Smooth muscle cell (in vitro differentiated cells): Measurements from ENCODE around the gene WBP1. TPM values are rescaled to one million over a fixed set of nuclear protein-coding genes. Genes with fewer than 3 reads are reported as not detected.
"Not testable (repeated sequence)": the region's sequence is repeated elsewhere in the genome, so short reads cannot be mapped to it uniquely, and the experiment has no call there.

Experiments used
- DNase-seq: peaks from one replicate; lab custom pipeline; 2025; ENCODE audit not compliant: unreplicated experiment; lab: John Stamatoyannopoulos, UW
- H2AFZ ChIP-seq: fragments of 200-600 bp; sonication (generic); 2 replicates; pipeline ENCODE4 v1.6.0; 2016; ENCODE audit warnings: antibody characterized with exemption, low read depth, mild to moderate bottlenecking
- H3F3A ChIP-seq: fragments of 200-600 bp; sonication (generic); 2 replicates; pipeline ENCODE4 v1.6.0; 2017; ENCODE audit warnings: antibody characterized with exemption, low read depth
- H3K27ac ChIP-seq: fragments of 200-600 bp; sonication (generic); 2 replicates; pipeline ENCODE4 v1.5.1; 2016; ENCODE audit warnings: low read depth, mild to moderate bottlenecking
- H3K27me3 ChIP-seq: fragments of 200-600 bp; sonication (generic); 2 replicates; pipeline ENCODE4 v1.6.1; 2016; ENCODE audit warnings: low read depth, mild to moderate bottlenecking
- H3K36me3 ChIP-seq: fragments of 200-600 bp; sonication (generic); 2 replicates; pipeline ENCODE4 v1.5.1; 2016; ENCODE audit warnings: low read depth
- H3K4me1 ChIP-seq: fragments of 200-600 bp; sonication (generic); 2 replicates; pipeline ENCODE4 v1.5.1; 2016; ENCODE audit warnings: low read depth
- H3K4me2 ChIP-seq: fragments of 200-600 bp; sonication (generic); 2 replicates; pipeline ENCODE4 v1.6.0; 2016; ENCODE audit warnings: mild to moderate bottlenecking
- H3K4me3 ChIP-seq: fragments of 200-600 bp; sonication (generic); 2 replicates; pipeline ENCODE4 v1.5.1; 2016; ENCODE audit warnings: mild to moderate bottlenecking
- H3K79me2 ChIP-seq: fragments of 200-600 bp; sonication (generic); 2 replicates; pipeline ENCODE4 v1.6.0; 2016; ENCODE audit warnings: low read depth, mild to moderate bottlenecking
- H3K9ac ChIP-seq: fragments of 200-600 bp; sonication (generic); 2 replicates; pipeline ENCODE4 v1.6.0; 2016; ENCODE audit warnings: low read depth
- H3K9me3 ChIP-seq: fragments of 200-600 bp; sonication (generic); replicated peaks from 2 replicates; pipeline ENCODE4 v1.5.1; 2016; ENCODE audit warnings: low read depth
- H4K20me1 ChIP-seq: fragments of 200-600 bp; sonication (generic); 2 replicates; pipeline ENCODE4 v1.6.0; 2016; ENCODE audit warnings: low read depth
- WGBS: methylation state at CpG from one replicate; pipeline ENCODE4 v1.1.7; 2016; ENCODE audit warnings: low lambda C conversion rate; 5-methylcytosine and 5-hydroxymethylcytosine counted together
- polyA plus RNA-seq: library from polyadenylated mRNA; unstranded; fragments of >200 nt; fragmentation: Nextera tagmentation; extraction: Ambion mirVana; gene quantifications from 2 replicates; pipeline ENCODE4 v1.2.1, GENCODE V29; 2016
- total RNA-seq: library from RNA; depleted of rRNA; stranded (reverse); fragments of >200 nt; gene quantifications from 2 replicates; pipeline ENCODE4 v1.2.3, GENCODE V29; 2014
- TF ChIP-seq, protein P1 (sequence below): fragments of 200-600 bp; sonication (generic); IDR thresholded peaks from 2 replicates; pipeline ENCODE4 v1.5.1; 2017; ENCODE audit warnings: borderline replicate concordance, mild to moderate bottlenecking, antibody characterized with exemption; ENCODE audit not compliant: insufficient read depth, poor library complexity, severe bottlenecking

Gene WBP1
- total and polyA plus RNA-seq, 2 experiments from 2014 or later: 90.8 to 117 TPM

GRCh38 chr2:74420006-74420405 is 38.2 kb upstream of the WBP1 start:
- DNase-seq: no peak
- 91% methylated on average over 2 of the region's 2 CpGs for WGBS
- Histone ChIP-seq H2AFZ (no peak overlapping the region), H3K4me3 (no peak overlapping the region), H3K4me2 (no peak overlapping the region), H4K20me1 (no peaks in the 10 kb centered on the region), H3K36me3 (no peaks in the 10 kb centered on the region), H3K4me1 (peaks cover 5% of the 10 kb centered on the region), H3K79me2 (no peaks in the 10 kb centered on the region), H3K9me3 (no peaks in the 10 kb centered on the region), H3K9ac (no peak overlapping the region), H3K27me3 (peaks cover 4% of the 10 kb centered on the region), H3K27ac (no peak overlapping the region), H3F3A (peaks cover 5% of the 10 kb centered on the region)
- TF ChIP-seq, protein P1, sequence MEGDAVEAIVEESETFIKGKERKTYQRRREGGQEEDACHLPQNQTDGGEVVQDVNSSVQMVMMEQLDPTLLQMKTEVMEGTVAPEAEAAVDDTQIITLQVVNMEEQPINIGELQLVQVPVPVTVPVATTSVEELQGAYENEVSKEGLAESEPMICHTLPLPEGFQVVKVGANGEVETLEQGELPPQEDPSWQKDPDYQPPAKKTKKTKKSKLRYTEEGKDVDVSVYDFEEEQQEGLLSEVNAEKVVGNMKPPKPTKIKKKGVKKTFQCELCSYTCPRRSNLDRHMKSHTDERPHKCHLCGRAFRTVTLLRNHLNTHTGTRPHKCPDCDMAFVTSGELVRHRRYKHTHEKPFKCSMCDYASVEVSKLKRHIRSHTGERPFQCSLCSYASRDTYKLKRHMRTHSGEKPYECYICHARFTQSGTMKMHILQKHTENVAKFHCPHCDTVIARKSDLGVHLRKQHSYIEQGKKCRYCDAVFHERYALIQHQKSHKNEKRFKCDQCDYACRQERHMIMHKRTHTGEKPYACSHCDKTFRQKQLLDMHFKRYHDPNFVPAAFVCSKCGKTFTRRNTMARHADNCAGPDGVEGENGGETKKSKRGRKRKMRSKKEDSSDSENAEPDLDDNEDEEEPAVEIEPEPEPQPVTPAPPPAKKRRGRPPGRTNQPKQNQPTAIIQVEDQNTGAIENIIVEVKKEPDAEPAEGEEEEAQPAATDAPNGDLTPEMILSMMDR: no peak

DNA sequence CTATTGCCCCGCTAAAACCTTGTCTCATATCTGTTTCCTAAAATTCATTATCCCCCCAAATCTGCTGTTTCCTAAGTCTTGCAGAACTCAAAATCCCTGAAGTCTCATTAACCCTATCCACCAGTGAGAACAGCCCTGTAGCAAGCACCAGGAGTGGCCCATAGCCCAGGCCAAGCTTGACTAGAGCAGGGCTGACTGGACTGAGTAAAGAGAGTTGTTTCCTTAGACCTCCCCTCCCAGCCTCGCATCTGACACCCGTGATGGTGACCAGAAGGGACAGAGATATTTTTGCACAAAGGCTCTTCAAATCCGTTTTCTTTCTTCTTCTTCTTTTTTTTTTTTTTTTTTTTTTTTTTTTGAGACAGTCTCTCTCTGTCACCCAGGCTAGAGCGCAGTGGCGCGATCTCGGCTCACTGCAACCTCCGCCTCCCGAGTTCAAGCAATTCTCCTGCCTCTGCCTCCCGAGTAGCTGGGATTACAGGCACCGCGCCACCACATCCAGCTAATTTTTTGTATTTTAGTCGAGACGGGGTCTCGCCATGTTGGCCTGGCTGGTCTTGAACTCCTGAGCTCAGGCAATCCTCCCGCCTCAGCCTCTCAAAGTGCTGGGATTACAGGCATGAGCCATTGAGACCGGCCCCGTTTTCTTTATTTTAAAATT is 37.7 kb upstream of the WBP1 start:
- not testable (repeated sequence) for H3K79me2 ChIP-seq, H3K4me1 ChIP-seq, H4K20me1 ChIP-seq, H3K36me3 ChIP-seq, H3F3A ChIP-seq, DNase-seq, H3K9me3 ChIP-seq, H3K9ac ChIP-seq, H3K27me3 ChIP-seq
- peak overlapping the region; percentile 87 for H2AFZ ChIP-seq
- H3K27ac ChIP-seq: peak overlapping the region; percentile 2
- H3K4me2 ChIP-seq: peak overlapping the region; percentile 96
- peak overlapping the region; percentile 59 for H3K4me3 ChIP-seq
- WGBS: 84% methylated on average over 19 of the region's 19 CpGs

- TF ChIP-seq, protein P1: no peak
- DNase-seq: peak; percentile 45
These were observed 36.9 kb upstream of the WBP1 start, which contains the start of the genes C2orf81 and WDR54 for GRCh38 chr2:74421221-74421870. TSS of gene C2orf81 (minus strand) at chr2:74421619. CDS start at chr2:74421560, 59 bp downstream. TSS of gene WDR54 (plus strand) at chr2:74421730. CDS start at chr2:74422154, 424 bp downstream.

DNA sequence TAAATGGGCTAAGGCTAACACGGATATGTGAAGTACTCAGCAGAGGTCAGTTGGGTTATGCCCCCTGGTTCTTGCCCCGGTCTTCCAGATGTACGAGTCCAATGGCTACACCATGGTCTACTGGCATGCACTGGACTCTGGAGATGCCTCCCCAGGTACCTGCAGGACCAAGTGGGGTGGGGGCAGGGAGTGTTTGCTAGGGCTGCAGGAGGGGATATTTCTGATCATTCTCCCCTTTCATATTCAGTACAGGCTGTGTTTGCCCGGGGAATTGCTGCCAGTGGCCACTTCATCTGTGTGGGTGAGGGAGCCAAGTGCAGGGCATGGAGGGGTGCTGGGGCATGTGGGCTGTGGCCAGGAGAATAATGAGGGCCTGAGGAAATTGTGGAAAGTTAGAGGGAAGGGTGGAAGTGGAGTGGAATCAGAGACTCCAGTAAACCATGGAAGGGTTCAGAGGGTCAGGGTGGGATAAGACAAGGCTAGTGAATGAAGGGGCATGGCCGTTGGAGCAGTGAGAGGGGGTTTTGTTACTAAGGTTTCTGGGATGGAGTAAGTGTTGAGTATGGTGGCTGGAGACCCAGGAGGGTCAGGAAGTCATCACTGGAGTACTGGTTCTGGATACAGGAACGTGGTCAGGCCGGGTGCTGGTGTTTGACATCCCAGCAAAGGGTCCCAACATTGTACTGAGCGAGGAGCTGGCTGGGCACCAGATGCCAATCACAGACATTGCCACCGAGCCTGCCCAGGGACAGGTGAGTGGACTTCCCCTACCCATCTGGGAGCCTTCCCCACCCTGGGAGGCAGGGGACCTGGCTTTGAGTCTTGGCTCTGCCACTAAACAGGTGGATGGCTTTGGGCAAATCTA is 34.8 kb upstream of the WBP1 start:
- no peak overlapping the region for H3K9ac ChIP-seq
- WGBS: 93% methylated on average over 9 of the region's 9 CpGs
- H3K27me3 ChIP-seq: peaks cover 4% of the 10 kb centered on the region
- no peaks in the 10 kb centered on the region for H3K79me2 ChIP-seq
- peaks cover 1% of the 10 kb centered on the region for H4K20me1 ChIP-seq
- peak overlapping the region; percentile 83 for H3K27ac ChIP-seq
- DNase-seq: no peak
- H3K9me3 ChIP-seq: no peaks in the 10 kb centered on the region
- no peak overlapping the region for H3K4me2 ChIP-seq
- no peak overlapping the region for H2AFZ ChIP-seq
- H3F3A ChIP-seq: peaks cover 18% of the 10 kb centered on the region
- H3K4me1 ChIP-seq: peaks cover 5% of the 10 kb centered on the region
- H3K4me3 ChIP-seq: no peak overlapping the region
- TF ChIP-seq, protein P1: no peak
- H3K36me3 ChIP-seq: no peaks in the 10 kb centered on the region

More at GRCh38 chr2:74421221-74421870, 36.9 kb upstream of the WBP1 start, which contains the start of the genes C2orf81 and WDR54:
- H3K4me1 ChIP-seq: peaks cover 5% of the 10 kb centered on the region
- peak within 1 kb of the TSS; percentile 96 for H3K4me2 ChIP-seq
- no peaks in the 10 kb centered on the region for H4K20me1 ChIP-seq
- peaks cover 4% of the 10 kb centered on the region for H3K27me3 ChIP-seq
- peaks cover 5% of the 10 kb centered on the region for H3F3A ChIP-seq
- H3K27ac ChIP-seq: peak within 1 kb of the TSS; percentile 2
- no peaks in the 10 kb centered on the region for H3K79me2 ChIP-seq
- WGBS: 2% methylated on average over 57 of the region's 57 CpGs
- no peaks in the 10 kb centered on the region for H3K9me3 ChIP-seq
- no peak within 1 kb of the TSS for H3K9ac ChIP-seq
- no peaks in the 10 kb centered on the region for H3K36me3 ChIP-seq
- peak within 1 kb of the TSS; percentile 87 for H2AFZ ChIP-seq
- H3K4me3 ChIP-seq: peak within 1 kb of the TSS; percentile 59
